Body of pancreas (tissue), 4 donors: ENCODE results near the gene OR2V2.

Source experiments
- POLR2A ChIP-seq, 3 donors: fragments of 450-650 bp; IDR thresholded peaks; one replicate each; pipeline ENCODE4 v1.6.1; 2016; ENCODE audit warnings: antibody characterized with exemption in 3 of 3, mild to moderate bottlenecking in 2 of 3
- TF ChIP-seq, protein P1 (sequence below), 7 experiments: fragments of 450-650 bp in 4 of 7; fragments of 200-600 bp in 3 of 7; sonication (generic) in 3 of 7; IDR thresholded peaks; one replicate each; pipeline ENCODE4 v1.5.1; 2016 to 2019; ENCODE audit warnings: antibody characterized with exemption in 7 of 7

DNA sequence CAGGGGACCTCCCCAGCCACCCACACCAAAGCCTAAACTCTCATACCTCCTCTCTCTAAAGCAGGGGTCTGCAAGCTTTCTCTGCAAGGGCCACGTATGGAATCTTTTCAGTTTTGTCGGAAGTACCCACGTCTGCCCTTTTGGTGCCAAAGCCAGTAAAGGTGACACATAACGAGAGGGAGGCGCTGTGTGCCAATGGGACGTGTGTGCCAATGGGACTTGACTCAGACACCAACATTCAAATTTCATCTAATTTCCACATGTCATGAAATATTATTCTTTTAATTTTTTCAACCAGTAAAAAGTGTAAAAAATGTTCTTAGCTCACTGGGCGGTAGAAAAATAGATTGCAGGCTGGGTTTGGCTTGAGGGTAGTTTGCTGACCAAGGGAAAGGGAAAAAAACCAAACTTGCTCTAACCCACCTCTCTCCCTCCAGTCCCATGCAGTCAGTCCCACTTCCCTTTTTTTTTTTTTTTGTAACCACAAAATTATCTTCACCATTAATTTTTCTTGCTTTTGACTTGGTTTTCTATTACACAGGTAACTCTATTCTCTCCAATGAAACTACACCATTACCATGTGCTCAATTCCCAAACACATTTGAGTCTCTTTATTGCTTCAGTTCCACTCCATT lies 41.9 kb upstream of the OR2V2 start:
- TF ChIP-seq, protein P1, sequence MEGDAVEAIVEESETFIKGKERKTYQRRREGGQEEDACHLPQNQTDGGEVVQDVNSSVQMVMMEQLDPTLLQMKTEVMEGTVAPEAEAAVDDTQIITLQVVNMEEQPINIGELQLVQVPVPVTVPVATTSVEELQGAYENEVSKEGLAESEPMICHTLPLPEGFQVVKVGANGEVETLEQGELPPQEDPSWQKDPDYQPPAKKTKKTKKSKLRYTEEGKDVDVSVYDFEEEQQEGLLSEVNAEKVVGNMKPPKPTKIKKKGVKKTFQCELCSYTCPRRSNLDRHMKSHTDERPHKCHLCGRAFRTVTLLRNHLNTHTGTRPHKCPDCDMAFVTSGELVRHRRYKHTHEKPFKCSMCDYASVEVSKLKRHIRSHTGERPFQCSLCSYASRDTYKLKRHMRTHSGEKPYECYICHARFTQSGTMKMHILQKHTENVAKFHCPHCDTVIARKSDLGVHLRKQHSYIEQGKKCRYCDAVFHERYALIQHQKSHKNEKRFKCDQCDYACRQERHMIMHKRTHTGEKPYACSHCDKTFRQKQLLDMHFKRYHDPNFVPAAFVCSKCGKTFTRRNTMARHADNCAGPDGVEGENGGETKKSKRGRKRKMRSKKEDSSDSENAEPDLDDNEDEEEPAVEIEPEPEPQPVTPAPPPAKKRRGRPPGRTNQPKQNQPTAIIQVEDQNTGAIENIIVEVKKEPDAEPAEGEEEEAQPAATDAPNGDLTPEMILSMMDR (IDR thresholded peaks at IDR 0.05): no peak
- TF ChIP-seq POLR2A (IDR thresholded peaks at IDR 0.05): no peak
